ENCODE data around the gene ENO2.

- TF ChIP-seq CTCF (IDR thresholded peaks at IDR 0.05 in 4 of 5, conservative IDR thresholded peaks at IDR 0.05 in 1 of 5) (no peak), POLR2A (IDR thresholded peaks at IDR 0.05) (no peak)
Measured at GRCh38 chr12:6959805-6960592, 45.6 kb downstream of the ENO2 start.

Data from gastrocnemius medialis (tissue), 4 donors.